ENCODE measurements around the gene SMAD5.
A peak's percentile ranks its signal among the peaks of the same experiment; 100 is the strongest.

SMAD5 gene

GRCh38 chr5:136115183-136115865, 17.3 kb upstream of the SMAD5 start:
- DNase-seq: no peak

GRCh38 chr5:136120529-136120928, 12.1 kb upstream of the SMAD5 start:
- DNase-seq: no peak

- no peak for DNase-seq
These were observed 9.3 kb upstream of the SMAD5 start for GRCh38 chr5:136123236-136123768.

- no peak for DNase-seq
These were observed 5.1 kb upstream of the SMAD5 start for GRCh38 chr5:136127560-136127959.

GRCh38 chr5:136128481-136128880, 4.2 kb upstream of the SMAD5 start:
- peak; percentile 72 to 93 for DNase-seq

- DNase-seq: peak in 1 of 2 experiments; percentile 32
These were observed 3.2 kb upstream of the SMAD5 start for GRCh38 chr5:136129445-136129844.

- DNase-seq: no peak
These were observed 2.1 kb upstream of the SMAD5 start for GRCh38 chr5:136130581-136130980.

- DNase-seq: peak in 1 of 2 experiments; percentile 22
These were observed 558 bp upstream of the SMAD5 start for GRCh38 chr5:136132087-136132486.

GRCh38 chr5:136133222-136133921, 727 bp downstream of the SMAD5 start:
- peak; percentile 51 to 54 for DNase-seq

GRCh38 chr5:136133922-136134379, 1.3 kb downstream of the SMAD5 start:
- no peak for DNase-seq

GRCh38 chr5:136134653-136135052, 2.0 kb downstream of the SMAD5 start:
- DNase-seq: no peak

GRCh38 chr5:136135536-136135935, 2.9 kb downstream of the SMAD5 start:
- no peak for DNase-seq

GRCh38 chr5:136137497-136138220, 5.0 kb downstream of the SMAD5 start:
- no peak for DNase-seq

- no peak for DNase-seq
These were observed 8.9 kb downstream of the SMAD5 start for GRCh38 chr5:136141561-136141960.

- DNase-seq: no peak
These were observed 10.7 kb downstream of the SMAD5 start for GRCh38 chr5:136143312-136143711.

GRCh38 chr5:136143763-136144162, 11.1 kb downstream of the SMAD5 start:
- no peak for DNase-seq

GRCh38 chr5:136145030-136145429, 12.4 kb downstream of the SMAD5 start:
- no peak for DNase-seq

GRCh38 chr5:136146201-136146600, 13.6 kb downstream of the SMAD5 start:
- no peak for DNase-seq

GRCh38 chr5:136147632-136148031, 15.0 kb downstream of the SMAD5 start:
- no peak for DNase-seq

GRCh38 chr5:136149891-136150290, 17.2 kb downstream of the SMAD5 start:
- no peak for DNase-seq

- DNase-seq: no peak
These were observed 21.1 kb downstream of the SMAD5 start for GRCh38 chr5:136153581-136154236.

GRCh38 chr5:136155078-136155477, 22.4 kb downstream of the SMAD5 start:
- no peak for DNase-seq

GRCh38 chr5:136155761-136156160, 23.1 kb downstream of the SMAD5 start:
- no peak for DNase-seq
